Measurements from ENCODE around the gene CECR2.

- TF ChIP-seq POLR2AphosphoS5 (IDR thresholded peaks at IDR 0.05) (no peak), EP300 (IDR thresholded peaks at IDR 0.05) (no peak)
These were observed 107.6 kb downstream of the CECR2 start for GRCh38 chr22:17476838-17477237.

Measured in upper lobe of left lung (tissue), 4 donors.